Upper lobe of left lung (tissue), 6 donors: ENCODE measurements around the gene ARHGEF37. TPM values are rescaled to one million over a fixed set of nuclear protein-coding genes. Genes with fewer than 3 reads are reported as not detected.
A peak's percentile ranks its signal among the peaks of the same experiment; 100 is the strongest.

Experiments
- ATAC-seq, 2 donors: fragments of 200-7000 bp; cut with Tn5 transposase; one replicate each; pipeline ENCODE4 v1.9.1; 2022; ENCODE audit warnings: mild to moderate bottlenecking in 2 of 2, moderate library complexity in 2 of 2; ENCODE audit not compliant: low FRiP score in 2 of 2
- DNase-seq, 2 donors: peaks; one replicate each; pipeline ENCODE4 v3.0.0-alpha.2; 2019 to 2020
- H3K27ac ChIP-seq, 4 donors: fragments of 200-600 bp; sonication (generic); one replicate each; pipeline ENCODE4 v1.5.1; 2016 to 2019
- H3K27me3 ChIP-seq, 4 donors: fragments of 200-600 bp; sonication (generic); one replicate each; pipeline ENCODE4 v1.5.1; 2017 to 2019
- H3K36me3 ChIP-seq, 4 donors: fragments of 200-600 bp; sonication (generic); one replicate each; pipeline ENCODE4 v1.5.1; 2016 to 2019
- H3K4me1 ChIP-seq, 4 donors: fragments of 200-600 bp; sonication (generic); one replicate each; pipeline ENCODE4 v1.5.1; 2018 to 2019
- H3K4me3 ChIP-seq, 4 donors: fragments of 200-600 bp; sonication (generic); one replicate each; pipeline ENCODE4 v1.5.1; 2017 to 2019; ENCODE audit warnings: mild to moderate bottlenecking in 2 of 4, moderate library complexity in 1 of 4
- H3K9me3 ChIP-seq, 4 donors: fragments of 200-600 bp; sonication (generic); one replicate each; pipeline ENCODE4 v1.5.1; 2018 to 2019
- CTCF ChIP-seq, 6 experiments: fragments of 450-650 bp in 4 of 6; fragments of 200-600 bp in 2 of 6; sonication (generic) in 2 of 6; IDR thresholded peaks; one replicate each; pipeline ENCODE4 v1.5.1; 2016 to 2019; ENCODE audit warnings: antibody characterized with exemption in 6 of 6
- EP300 ChIP-seq, 4 donors: sonication (generic); formaldehyde crosslinking; IDR thresholded peaks; one replicate each; pipeline ENCODE4 v1.5.1; 2017; ENCODE audit warnings: antibody characterized with exemption in 4 of 4, control low read depth in 2 of 4
- POLR2A ChIP-seq, 4 donors: fragments of 450-650 bp; IDR thresholded peaks; one replicate each; pipeline ENCODE4 v1.5.1; 2016 to 2017; ENCODE audit warnings: antibody characterized with exemption in 4 of 4, mild to moderate bottlenecking in 2 of 4
- POLR2AphosphoS5 ChIP-seq, 2 donors: sonication (generic); formaldehyde crosslinking; IDR thresholded peaks; one replicate each; pipeline ENCODE4 v1.5.1; 2017; ENCODE audit warnings: antibody characterized with exemption in 2 of 2
- WGBS, 2 donors: methylation state at CpG; one replicate each; pipeline ENCODE4 v1.1.5; 2017 to 2018; 5-methylcytosine and 5-hydroxymethylcytosine counted together
- total RNA-seq, 6 donors: library from RNA; depleted of rRNA in 4 of 6; stranded (reverse); fragments of >200 nt in 4 of 6; gene quantifications; one replicate each; pipeline versions ENCODE4 v1.1.0 to v1.2.1, GENCODE V29; 2016 to 2021
- donor health status: DM: no; HTN: no; CAD: no; lungs with moderate emphysema.
- donor health status: DM: no; HTN: yes; CAD: no; lungs with severe emphysema.

Gene ARHGEF37
- total RNA-seq, 6 donors from 2014 or later, result 4.3 to 13.6 (median 10.0) TPM

- no peak for TF ChIP-seq POLR2AphosphoS5 (IDR thresholded peaks at IDR 0.05)
- TF ChIP-seq CTCF (IDR thresholded peaks at IDR 0.05), result no peak
- TF ChIP-seq POLR2A (IDR thresholded peaks at IDR 0.05), result no peak
- TF ChIP-seq EP300 (IDR thresholded peaks at IDR 0.05), result no peak
- no peak for ATAC-seq
- DNase-seq, result no peak
- H3K36me3 ChIP-seq, result peaks cover 0 to 43% (median 13%) of the 10 kb centered on the region in 4 donors
- no peak overlapping the region for H3K27ac ChIP-seq
- 78 to 79% methylated on average over 3 of the region's 3 CpGs for WGBS, 2 donors
- no peak overlapping the region for H3K4me3 ChIP-seq
- H3K4me1 ChIP-seq, result no peaks in the 10 kb centered on the region
- H3K9me3 ChIP-seq, result no peaks in the 10 kb centered on the region
- H3K27me3 ChIP-seq, result no peaks in the 10 kb centered on the region
Observed at GRCh38 chr5:149623473-149623872, 42.2 kb downstream of the ARHGEF37 start.

- DNase-seq (peak in 1 of 2 donors; percentile 56), ATAC-seq (no peak)
- no peaks in the 10 kb centered on the region for H3K27me3 ChIP-seq
- H3K4me3 ChIP-seq, result no peak overlapping the region
- WGBS, 2 donors, result 94% methylated on average over 7 to 12 of the region's 12 CpGs
- H3K9me3 ChIP-seq, result no peaks in the 10 kb centered on the region
- TF ChIP-seq EP300 (IDR thresholded peaks at IDR 0.05), result no peak
- no peak for TF ChIP-seq POLR2A (IDR thresholded peaks at IDR 0.05)
- no peak for TF ChIP-seq CTCF (IDR thresholded peaks at IDR 0.05)
- no peak for TF ChIP-seq POLR2AphosphoS5 (IDR thresholded peaks at IDR 0.05)
- peaks cover 0 to under 1% (median 0%) of the 10 kb centered on the region in 4 donors for H3K4me1 ChIP-seq
- no peak overlapping the region for H3K27ac ChIP-seq
- peaks cover 0 to 27% (median 9%) of the 10 kb centered on the region in 4 donors for H3K36me3 ChIP-seq
Observed at GRCh38 chr5:149627070-149627469, 45.8 kb downstream of the ARHGEF37 start.

DNA sequence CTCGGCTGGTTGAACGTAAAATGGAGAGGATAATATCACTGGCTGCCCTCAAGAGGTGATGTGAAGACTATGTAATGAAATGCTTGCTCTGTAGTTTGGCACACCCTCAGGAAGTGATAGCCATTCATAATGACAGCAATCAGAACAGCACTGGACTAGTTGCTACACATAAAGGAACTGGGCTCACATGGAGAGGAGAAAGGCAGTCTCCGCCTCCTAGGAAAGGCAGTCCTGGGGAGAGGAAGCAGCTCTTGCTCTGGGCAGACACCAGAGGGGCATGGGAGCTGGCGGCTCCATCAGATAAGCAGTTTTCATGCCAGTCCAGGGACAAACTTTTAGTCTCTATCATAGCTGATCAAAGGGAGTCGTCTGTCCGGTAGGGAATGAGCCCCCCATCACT, 46.9 kb downstream of the ARHGEF37 start:
- no peak for DNase-seq
- peak; percentile 42 to 49 for ATAC-seq
- WGBS, 2 donors, result 58 to 62% methylated on average over 6 of the region's 6 CpGs
- Histone ChIP-seq H3K27ac (peak overlapping the region in 1 of 4 donors; percentile 14), H3K27me3 (no peaks in the 10 kb centered on the region), H3K36me3 (peaks cover 0 to 17% (median 6%) of the 10 kb centered on the region in 4 donors), H3K9me3 (no peaks in the 10 kb centered on the region), H3K4me1 (peaks cover 0 to 12% (median 5%) of the 10 kb centered on the region in 4 donors), H3K4me3 (no peak overlapping the region)
- no peak for TF ChIP-seq CTCF (IDR thresholded peaks at IDR 0.05)
- TF ChIP-seq EP300 (IDR thresholded peaks at IDR 0.05), result no peak
- TF ChIP-seq POLR2A (IDR thresholded peaks at IDR 0.05), result no peak
- TF ChIP-seq POLR2AphosphoS5 (IDR thresholded peaks at IDR 0.05), result no peak

DNA sequence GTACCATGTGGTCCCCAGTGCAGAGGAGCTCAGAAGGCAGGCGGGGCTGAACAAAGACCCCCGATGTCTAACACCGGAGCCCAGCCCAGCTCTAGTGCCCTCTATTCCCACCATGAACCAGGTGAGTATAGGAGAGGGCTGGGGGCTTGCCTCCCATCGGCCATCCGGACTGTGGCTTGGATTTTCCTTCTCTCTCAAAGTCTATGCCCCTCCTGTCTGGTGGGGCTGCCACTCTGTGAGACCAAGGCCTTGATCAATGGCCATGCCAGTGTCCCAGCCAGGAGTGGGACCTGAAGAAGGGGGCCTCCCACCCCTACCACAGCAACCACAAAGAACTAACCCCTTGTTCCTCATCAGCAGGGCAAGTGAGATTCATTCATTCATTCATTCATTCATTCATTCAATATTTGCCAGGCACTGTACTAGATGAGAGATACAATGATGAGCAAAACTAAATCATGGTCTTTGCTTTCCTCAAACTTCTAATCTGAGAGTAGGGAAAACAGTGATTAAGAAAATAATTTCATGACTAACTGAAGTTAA, 47.6 kb downstream of the ARHGEF37 start:
- Histone ChIP-seq H3K4me3 (no peak overlapping the region), H3K4me1 (peaks cover 0 to 16% (median 5%) of the 10 kb centered on the region in 4 donors), H3K9me3 (no peaks in the 10 kb centered on the region), H3K27me3 (no peaks in the 10 kb centered on the region), H3K27ac (peak overlapping the region in 1 of 4 donors; percentile 14), H3K36me3 (peaks cover 0 to 10% (median 4%) of the 10 kb centered on the region in 4 donors)
- 91% methylated on average over 5 of the region's 5 CpGs; no CpG with 5 or more reads in 1 of the 2 donors for WGBS, 2 donors
- ATAC-seq (no peak), DNase-seq (no peak)
- TF ChIP-seq EP300 (IDR thresholded peaks at IDR 0.05) (no peak), POLR2AphosphoS5 (IDR thresholded peaks at IDR 0.05) (no peak), POLR2A (IDR thresholded peaks at IDR 0.05) (no peak), CTCF (IDR thresholded peaks at IDR 0.05) (no peak)

- DNase-seq (no peak), ATAC-seq (no peak)
- 92 to 100% methylated on average over 5 of the region's 5 CpGs for WGBS, 2 donors
- Histone ChIP-seq H3K27ac (no peak overlapping the region), H3K4me3 (no peak overlapping the region), H3K36me3 (peaks cover 0 to 5% (median 2%) of the 10 kb centered on the region in 4 donors), H3K4me1 (peaks cover 0 to 16% (median 5%) of the 10 kb centered on the region in 4 donors), H3K9me3 (no peaks in the 10 kb centered on the region), H3K27me3 (no peaks in the 10 kb centered on the region)
- TF ChIP-seq POLR2A (IDR thresholded peaks at IDR 0.05) (no peak), CTCF (IDR thresholded peaks at IDR 0.05) (no peak), POLR2AphosphoS5 (IDR thresholded peaks at IDR 0.05) (no peak), EP300 (IDR thresholded peaks at IDR 0.05) (no peak)
Observed at GRCh38 chr5:149629421-149629820, 48.1 kb downstream of the ARHGEF37 start.
